ENCODE data around the gene REG4.
"Not testable (repeated sequence)": the region's sequence is repeated elsewhere in the genome, so short reads cannot be mapped to it uniquely, and the experiment has no call there.

- not testable (repeated sequence) for TF ChIP-seq CTCF (IDR thresholded peaks at IDR 0.05; ENCODE audit: insufficient read depth, low read length); POLR2AphosphoS5 (IDR thresholded peaks at IDR 0.05; ENCODE audit: low read depth); REST (IDR thresholded peaks at IDR 0.05; ENCODE audit: insufficient replicate concordance, low read depth); SPI1 (IDR thresholded peaks at IDR 0.05; ENCODE audit: borderline replicate concordance, low read depth)
Observed at GRCh38 chr1:119829006-119829405, 17.7 kb upstream of the REG4 start.

Data from HL-60 (cell line).